CD4-positive, alpha-beta T cell treated with Interleukin-12 subunit alpha and Interleukin-12 subunit beta, for 1 hour (primary cell): Measurements from ENCODE around the gene DOCK1.

Source experiments
- DNase-seq: peaks from one replicate; pipeline ENCODE4 v3.0.0-alpha.2; 2020

Gene DOCK1

GRCh38 chr10:127451628-127452027 lies 546.4 kb downstream of the DOCK1 start:
- DNase-seq: no peak

DNA sequence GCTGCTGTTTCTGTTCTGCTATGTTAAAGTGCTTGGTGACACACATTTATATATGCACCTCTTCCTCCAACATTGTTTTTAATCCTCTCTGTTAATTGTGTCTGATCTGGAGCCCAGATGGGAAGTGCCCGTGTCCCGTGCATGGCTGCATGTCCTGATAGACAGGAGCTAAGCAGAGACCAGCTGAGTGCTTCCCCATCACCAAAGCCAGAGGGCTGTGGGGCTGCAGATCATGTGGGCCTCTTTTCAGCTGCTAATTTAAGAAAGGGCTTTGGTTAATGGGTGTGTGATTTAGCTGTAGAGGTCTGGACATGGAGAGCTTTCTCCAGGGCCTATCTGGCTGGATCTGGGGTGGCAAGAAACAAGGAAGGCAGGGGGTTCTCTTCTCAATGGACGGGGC lies 547.3 kb downstream of the DOCK1 start:
- DNase-seq: no peak

- DNase-seq: no peak
These were observed 548.5 kb downstream of the DOCK1 start for GRCh38 chr10:127453706-127454105.

DNA sequence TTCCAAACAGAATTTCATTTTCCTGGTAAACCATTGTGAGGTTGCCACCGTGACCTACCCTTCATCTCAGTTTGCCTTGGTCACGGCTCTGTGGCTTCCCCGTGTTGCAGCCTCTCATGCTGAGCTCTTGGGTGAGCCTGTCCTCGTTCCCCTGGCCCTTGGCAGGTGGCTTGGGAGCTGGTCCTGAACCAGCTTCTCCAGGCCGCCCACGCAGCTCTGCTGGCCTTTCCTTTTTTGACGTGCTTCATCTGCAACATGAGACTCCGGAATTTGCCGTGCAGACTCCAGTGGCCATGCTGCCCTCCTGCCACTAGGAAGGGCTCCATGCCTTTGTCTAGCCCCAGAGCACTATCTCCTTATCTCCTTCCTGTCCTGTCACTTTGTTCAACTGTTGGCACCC lies 550.9 kb downstream of the DOCK1 start:
- DNase-seq: no peak

DNA sequence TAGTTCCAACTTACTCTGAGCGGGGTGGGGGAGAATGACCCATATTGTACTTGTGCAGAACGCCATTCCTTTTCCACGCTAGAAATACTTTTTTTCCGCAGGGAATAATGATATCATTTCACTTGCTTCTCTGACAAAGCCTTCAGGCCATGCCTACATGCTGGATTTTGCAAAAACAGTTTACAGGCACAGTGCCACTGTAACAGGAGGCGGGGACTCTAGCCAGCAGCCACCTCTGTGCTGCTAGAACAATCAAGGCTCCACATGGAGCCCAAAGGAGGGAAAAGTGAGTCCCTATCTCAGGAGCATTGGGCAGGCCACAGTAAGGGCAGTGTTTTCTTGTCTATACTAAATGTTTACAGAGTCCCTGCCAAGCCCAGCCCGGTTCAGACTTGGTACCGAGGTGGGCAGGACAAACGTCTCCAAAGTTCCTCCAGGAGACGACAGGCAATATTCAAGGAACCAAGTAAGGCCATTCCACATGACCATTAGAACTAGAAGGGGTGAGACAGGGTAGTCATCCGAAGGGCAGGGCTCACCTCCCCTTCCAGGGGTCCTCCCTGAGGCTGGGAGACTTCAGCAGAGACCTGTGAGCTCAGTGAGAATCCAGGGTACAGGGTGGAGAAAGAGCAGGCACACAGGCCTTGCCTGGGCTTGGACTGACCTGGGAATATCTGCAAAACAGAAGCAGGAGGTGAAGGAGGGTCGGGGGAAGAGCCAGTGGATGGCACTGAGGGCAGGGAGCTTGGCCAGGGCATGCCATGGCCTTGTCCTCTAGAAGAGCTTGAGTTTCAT lies 553.0 kb downstream of the DOCK1 start:
- DNase-seq: no peak

- no peak for DNase-seq
These were observed 553.6 kb downstream of the DOCK1 start for GRCh38 chr10:127458829-127459228.

GRCh38 chr10:127459918-127460317 lies 554.7 kb downstream of the DOCK1 start:
- DNase-seq: no peak

DNA sequence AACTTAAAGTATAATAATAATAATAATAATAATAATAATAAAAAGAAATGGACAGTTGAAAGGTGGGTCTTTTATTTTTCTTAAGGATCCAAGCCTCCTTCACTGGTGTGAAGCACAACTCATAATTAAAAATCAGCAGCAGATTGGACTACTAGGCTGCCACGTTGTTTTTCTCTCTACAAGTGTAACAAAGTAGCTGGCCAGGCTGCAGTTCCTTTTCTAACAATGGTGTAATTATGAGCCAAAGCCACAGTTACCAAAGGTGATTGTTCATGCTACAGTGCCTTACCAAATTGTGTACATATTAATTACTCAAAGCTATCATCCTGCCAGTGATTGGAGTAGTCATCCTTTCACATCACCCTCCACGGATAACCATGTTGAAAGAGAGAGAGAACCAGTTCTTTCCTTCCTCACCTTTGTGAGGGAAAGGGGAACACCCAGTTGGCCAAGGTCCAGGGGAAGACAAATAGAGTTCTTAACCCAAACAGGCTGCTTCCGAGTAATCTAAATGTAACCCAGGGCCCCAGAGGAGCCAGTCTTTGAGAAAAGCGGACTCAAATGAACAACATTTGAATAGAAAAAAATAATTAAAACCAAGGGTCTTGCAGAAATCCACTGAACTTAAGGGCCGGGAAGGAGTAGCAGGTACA lies 557.5 kb downstream of the DOCK1 start:
- no peak for DNase-seq

GRCh38 chr10:127463548-127463947 lies 558.3 kb downstream of the DOCK1 start:
- no peak for DNase-seq

DNA sequence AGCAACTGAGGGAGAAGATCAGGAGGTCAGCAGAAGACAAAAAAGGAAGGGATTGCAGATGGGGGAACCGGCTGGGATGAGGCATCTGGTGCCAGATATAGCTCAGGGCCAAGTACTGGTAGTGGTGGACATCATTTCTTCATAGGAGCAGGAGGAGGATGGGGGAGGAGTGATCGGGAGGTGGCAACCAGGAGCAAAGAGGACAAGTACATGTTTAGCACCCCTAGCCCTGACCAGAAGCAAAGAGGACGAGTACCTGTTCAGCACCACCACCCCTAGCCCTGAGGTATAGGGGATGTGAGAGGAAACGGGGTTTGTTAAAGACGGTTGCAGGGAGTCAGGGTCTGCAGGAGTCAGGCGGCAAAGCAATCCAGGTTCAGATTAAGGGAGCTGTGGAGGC lies 559.3 kb downstream of the DOCK1 start:
- DNase-seq: no peak

DNA sequence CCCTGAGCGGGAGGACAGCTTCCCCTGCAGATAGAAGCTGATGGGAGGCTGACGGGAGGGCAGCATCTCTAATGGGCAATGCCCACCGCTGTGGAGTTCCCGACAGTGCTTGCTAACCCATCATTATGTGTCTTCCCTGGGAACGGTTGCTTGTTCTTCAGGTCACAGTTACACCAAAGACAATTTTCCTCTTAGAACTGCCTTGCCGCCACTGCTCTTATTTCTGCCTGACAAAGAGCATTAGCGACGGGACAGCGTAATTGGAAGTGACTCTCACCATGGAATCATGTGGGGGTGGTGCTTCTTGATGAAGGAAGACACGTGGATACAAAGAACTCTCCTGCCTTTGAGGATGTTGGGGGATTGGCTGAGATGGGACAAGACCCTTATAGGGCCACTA lies 562.6 kb downstream of the DOCK1 start:
- no peak for DNase-seq

GRCh38 chr10:127468632-127469031 lies 563.4 kb downstream of the DOCK1 start:
- DNase-seq: no peak

- no peak for DNase-seq
These were observed 565.7 kb downstream of the DOCK1 start for GRCh38 chr10:127470911-127471310.

DNA sequence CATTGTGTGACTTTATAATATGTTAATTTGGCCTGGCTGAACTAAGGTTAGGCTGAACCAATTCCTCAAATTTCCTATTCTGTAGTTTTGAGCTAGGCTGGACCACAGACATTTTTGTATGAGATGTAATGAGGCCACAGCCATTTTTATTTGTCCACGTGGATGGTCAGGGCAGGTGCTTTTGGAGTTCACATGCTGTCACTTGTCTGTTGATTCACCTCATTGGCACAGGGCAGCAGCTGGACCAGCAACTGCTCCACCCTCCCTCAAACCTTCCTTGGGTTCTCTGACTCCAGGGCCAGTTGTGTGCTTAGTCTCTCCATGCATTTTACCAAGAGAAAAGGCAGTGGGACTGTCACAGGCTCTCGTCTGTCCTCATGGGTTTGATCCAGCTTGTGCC lies 567.7 kb downstream of the DOCK1 start:
- DNase-seq: no peak

DNA sequence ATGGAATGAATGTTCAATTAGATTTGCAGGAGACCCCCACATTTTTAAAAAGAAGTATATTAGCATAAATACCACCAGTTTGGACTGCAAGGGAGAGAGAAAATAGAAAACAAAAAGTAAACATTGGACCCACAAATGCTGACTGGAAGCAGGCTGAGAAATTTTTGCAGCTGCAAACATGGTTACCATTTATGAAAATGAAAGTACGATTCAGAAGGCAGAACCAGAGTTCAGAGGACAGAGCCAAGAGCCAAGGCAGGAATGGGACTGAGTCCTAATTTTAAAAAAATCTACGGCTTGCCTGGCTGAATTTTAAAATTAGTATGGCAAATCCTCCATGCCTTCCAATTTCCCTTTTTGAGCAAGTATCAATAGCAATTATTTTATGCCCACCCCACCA lies 569.3 kb downstream of the DOCK1 start:
- DNase-seq: no peak

GRCh38 chr10:127485153-127485857 lies 580.1 kb downstream of the DOCK1 start:
- no peak for DNase-seq

GRCh38 chr10:127486355-127486754 lies 581.1 kb downstream of the DOCK1 start:
- no peak for DNase-seq

DNA sequence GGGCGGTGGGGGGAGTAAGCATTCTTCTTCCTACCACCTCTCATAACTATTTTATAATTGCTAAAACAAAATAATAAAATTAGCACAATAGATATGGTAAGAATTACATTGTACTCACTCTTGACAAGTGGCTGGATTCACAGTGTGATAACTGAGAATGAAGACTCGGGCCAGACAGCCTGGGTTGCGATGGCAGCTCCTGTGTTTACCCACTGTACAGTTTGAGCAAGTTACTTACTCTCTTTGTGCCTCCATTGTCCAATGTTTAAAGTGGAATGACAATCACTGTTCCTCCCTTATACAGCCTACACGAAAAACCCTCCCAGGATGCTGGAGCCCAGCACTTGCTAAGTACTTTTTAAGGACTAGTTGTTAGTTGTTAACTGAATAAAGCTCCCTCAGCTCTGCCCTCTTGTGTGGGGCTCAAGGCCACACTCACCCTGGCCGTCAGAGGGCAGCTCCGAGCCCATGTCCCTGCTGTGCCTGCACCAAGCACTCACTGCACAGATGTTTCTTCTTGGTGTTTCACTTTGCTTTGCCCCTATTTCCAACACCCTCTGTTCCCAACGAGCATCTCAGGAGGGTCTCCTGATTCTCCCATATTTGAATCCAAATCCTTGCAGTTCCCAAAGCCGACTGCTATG lies 587.5 kb downstream of the DOCK1 start:
- DNase-seq: no peak

DNA sequence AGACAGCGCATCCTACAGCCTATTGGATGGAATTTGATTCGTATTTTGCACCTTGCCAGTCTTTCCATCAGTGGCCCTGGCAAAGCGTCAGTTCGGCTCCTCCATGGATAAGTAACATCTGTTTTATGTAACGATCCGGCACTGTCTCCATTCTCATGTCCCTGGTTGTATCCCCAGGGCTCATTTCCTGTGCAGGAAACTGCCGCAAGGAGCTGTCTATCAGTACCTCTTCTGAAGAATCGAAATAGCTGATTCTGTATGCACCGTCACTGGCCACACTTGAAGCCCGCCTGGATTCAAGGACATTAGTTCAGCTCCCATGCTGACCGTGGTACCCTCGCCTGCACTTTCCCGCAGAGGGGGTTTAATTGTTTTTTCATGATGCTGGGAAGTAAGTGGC lies 590.8 kb downstream of the DOCK1 start:
- no peak for DNase-seq

DNA sequence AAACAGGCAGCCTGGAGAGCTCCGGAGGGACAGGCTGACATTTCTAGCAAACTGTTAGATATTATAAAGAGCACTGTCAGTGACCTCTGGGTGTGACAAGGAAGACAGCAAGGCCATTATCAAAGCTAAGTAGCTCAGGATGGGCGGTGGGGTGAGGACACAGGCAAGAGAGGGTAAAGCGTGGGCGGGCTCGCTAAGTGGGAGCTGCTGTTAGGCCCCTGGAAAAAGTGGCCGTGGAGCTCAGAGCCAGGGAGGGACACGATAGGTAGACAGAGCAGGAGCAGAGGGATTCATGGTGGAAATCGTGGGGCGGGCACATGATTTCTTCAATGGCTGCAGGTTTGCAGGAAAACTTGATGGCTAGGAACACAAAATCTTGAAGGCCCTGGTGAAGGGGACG lies 592.5 kb downstream of the DOCK1 start:
- DNase-seq: no peak

GRCh38 chr10:127498087-127498486 lies 592.9 kb downstream of the DOCK1 start:
- DNase-seq: no peak

- DNase-seq: no peak
These were observed 594.9 kb downstream of the DOCK1 start for GRCh38 chr10:127500127-127500526.
